ENCODE data around the gene CYP4F3.
"Not testable (repeated sequence)": the region's sequence is repeated elsewhere in the genome, so short reads cannot be mapped to it uniquely, and the experiment has no call there.

The CYP4F3 gene, protein sequence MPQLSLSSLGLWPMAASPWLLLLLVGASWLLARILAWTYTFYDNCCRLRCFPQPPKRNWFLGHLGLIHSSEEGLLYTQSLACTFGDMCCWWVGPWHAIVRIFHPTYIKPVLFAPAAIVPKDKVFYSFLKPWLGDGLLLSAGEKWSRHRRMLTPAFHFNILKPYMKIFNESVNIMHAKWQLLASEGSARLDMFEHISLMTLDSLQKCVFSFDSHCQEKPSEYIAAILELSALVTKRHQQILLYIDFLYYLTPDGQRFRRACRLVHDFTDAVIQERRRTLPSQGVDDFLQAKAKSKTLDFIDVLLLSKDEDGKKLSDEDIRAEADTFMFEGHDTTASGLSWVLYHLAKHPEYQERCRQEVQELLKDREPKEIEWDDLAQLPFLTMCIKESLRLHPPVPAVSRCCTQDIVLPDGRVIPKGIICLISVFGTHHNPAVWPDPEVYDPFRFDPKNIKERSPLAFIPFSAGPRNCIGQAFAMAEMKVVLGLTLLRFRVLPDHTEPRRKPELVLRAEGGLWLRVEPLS

DNA sequence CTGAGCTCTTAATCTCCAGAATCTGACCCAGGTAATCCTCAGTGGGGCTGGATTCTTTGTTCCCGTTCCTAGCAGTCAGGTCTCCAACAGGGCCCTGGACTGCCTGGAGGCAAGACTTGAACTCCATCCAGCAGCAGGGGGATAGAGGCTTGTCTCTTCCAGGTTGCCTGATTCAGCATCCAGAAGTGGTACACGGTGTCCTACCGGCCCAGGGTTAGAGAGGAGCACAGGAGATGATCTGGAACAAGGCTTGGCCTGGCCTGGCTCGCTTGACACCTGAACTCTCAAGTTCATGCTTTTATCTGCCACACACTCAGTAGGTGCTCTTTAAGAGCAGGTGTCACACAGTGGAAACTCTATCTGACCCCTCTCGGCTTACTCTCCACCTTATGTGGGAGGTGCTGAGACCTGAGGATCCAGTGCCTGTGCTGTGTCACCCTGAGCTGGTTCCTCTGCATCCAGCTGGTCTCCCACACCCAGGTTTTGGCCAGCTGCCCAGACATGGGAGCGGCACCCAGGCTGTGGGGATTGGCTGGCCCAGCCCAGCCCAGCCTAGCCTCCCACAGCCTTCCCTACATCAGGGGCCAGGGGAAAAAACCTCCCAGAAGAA, at the start of gene CYP4F3:
Gene CYP4F3, plus strand, starts transcription at position 604 of the 610 bp plus-strand sequence. CDS start 519 bp downstream, outside the sequence.
- DNase-seq, result no peak

DNA sequence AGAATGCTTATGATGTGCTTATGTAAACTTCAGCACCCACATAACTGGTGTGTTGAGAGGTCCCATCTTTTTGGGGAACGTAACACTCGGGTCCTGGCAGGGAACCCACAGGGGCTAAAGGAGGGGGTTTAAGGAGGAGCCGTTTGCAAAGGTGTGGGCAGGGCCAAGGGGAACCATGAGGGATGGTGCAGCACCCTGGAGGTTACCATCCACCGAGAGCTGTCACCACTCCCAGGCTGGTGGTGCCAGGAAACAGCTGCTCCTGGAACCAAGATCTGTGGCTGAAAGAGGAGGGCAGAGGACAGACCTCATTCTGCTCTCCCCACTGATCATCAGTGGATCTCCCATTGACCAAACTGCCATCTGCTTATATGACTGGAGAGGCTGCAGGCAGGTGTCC, 48.9 kb upstream of the CYP4F3 start:
- DNase-seq, result no peak

DNA sequence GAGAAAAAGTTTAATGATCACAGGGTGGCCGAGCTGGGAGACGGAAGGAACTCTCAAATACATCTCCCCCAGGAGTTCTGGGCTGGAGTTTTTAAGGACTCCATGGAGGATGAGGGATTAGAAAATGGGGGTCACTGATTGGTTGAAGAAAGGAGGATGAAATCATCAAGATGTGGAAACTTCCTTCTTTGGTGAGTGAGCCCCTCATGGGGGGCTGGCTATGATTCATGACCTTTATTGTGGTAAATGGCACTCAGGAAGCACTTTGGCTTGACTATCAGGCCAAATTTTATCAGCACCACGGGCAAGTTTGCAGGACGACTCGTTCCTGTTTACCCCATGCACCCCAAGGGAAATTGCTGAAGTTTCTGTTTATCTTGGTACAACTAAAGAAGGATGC, 48.2 kb upstream of the CYP4F3 start:
- DNase-seq, result not testable (repeated sequence)

DNA sequence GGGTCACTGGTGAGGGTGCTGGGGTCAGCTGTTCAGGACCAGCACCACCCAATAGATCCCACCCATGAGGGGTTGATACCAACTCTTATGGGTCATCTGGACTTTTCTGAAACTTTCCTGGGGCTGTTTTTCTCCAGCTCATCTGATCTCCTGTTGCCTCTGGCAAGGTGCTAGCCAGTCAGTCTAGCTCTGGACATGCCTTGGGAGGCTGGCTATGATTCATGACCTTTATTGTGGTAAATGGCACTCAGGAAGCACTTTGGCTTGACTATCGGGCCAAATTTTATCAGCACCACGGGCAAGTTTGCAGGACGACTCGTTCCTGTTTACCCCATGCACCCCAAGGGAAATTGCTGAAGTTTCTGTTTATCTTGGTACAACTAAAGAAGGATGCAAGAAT, 46.9 kb upstream of the CYP4F3 start:
- not testable (repeated sequence) for DNase-seq

DNA sequence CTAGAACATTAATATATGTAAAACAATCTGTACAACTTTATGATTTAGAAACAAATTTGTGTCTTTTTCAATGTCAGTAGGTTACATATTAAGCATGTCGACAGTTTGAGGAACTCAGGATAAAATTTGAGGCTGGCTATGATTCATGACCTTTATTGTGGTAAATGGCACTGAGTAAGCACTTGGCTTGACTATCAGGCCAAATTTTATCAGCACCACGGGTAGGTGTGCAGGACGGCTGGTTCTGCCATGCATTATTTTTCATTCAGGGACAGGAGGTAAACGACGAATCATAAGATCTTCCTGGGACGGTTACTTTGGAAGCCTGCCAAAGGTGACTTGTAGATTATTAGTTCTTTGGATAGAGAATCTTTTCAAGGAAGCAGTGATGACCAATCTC, 45.6 kb upstream of the CYP4F3 start:
- no peak for DNase-seq

DNA sequence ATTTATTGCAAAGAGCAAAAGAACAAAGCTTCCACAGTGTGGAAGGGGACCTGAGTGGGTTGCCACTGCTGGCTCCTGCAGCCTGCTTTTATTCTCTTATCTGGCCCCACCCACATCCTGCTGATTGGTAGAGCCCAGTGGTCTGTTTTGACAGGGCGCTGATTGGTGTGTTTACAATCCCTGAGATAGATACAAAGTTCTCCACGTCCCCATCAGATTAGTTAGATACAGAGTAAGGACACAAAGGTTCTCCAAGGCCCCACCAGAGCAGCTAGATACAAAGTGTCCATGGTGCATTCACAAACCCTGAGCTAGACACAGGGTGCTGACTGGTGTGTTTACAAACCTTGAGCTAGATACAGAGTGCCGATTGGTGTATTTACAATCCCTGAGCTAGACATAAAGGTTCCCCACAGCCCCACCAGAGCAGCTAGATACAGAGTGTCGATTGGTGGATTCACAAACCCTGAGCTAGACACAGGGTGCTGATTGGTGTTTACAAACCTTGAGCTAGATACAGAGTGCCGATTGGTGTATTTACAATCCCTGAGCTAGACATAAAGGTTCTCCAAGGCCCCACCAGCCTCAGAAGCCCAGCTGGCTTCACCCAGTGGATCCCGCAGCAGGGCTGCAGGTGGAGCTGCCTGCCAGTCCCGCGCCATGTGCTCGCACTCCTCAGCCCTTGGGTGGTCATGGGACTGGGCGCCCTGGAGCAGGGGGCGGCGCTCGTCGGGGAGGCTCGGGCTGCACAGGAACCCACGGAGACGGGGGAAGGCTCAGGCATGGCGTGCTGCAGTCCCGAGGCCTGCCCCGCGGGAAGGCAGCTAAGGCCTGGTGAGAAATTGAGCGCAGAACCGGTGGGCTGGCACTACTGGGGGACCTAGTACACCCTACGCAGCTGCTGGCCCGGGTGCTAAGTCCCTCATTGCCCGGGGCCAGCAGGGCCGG, 32.4 kb upstream of the CYP4F3 start:
- DNase-seq, result not testable (repeated sequence)

DNA sequence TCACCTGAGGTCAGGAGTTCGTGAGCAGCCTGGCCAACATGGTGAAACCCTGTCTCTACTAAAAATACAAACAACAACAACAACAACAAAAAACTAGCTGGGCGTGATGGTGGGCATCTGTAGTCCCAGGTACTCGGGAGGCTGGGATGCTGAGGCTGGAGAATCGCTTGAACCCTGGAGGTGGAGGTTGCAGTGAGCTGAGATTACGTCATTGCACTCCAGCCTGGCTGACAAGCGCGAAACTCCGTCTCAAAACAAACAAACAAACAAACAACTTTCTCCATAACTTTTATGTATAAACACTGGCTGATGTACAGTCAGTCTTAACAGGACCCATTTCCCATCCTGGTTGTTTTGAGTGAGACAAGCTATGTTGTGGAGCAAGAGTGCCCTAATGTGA, 31.4 kb upstream of the CYP4F3 start:
- DNase-seq, result no peak

DNA sequence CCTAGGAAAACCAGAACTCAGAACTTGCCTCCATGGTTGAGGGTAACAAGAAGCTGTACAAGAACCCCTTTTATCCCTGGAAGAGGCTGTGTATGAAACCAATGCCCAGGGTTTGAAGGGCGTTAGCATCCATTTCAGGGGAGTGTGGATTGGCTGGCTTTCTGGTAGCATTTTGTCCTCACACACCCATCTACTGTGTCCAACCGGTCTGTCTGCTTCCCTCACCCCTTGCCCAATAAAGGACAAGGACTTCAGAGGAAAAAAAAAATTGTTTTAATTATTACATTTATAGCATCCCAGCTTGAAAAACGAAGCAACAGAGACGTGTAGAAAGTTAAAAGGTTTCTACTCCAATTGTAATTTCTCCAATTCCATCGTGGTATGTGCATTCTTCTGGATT, 28.4 kb upstream of the CYP4F3 start:
- DNase-seq, result no peak

DNA sequence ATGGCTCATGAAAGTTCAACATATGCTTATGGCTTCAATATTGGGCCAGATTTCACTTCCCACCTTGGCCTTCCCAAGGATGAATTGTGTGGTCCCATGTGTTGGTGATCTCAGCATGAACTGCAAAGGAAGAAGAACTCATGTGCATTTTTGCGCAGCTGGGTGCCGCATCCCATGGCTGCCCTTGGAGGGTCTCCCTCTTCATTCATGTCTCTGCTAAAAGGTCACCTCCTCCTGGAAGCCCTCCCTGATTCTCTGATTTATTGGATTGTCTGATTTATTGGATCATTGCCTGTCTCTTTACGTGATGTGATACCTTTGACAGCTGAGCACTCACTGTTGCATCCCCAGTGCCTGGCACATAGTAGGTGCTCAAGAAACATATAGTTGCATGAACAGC, 27.4 kb upstream of the CYP4F3 start:
- no peak for DNase-seq

DNA sequence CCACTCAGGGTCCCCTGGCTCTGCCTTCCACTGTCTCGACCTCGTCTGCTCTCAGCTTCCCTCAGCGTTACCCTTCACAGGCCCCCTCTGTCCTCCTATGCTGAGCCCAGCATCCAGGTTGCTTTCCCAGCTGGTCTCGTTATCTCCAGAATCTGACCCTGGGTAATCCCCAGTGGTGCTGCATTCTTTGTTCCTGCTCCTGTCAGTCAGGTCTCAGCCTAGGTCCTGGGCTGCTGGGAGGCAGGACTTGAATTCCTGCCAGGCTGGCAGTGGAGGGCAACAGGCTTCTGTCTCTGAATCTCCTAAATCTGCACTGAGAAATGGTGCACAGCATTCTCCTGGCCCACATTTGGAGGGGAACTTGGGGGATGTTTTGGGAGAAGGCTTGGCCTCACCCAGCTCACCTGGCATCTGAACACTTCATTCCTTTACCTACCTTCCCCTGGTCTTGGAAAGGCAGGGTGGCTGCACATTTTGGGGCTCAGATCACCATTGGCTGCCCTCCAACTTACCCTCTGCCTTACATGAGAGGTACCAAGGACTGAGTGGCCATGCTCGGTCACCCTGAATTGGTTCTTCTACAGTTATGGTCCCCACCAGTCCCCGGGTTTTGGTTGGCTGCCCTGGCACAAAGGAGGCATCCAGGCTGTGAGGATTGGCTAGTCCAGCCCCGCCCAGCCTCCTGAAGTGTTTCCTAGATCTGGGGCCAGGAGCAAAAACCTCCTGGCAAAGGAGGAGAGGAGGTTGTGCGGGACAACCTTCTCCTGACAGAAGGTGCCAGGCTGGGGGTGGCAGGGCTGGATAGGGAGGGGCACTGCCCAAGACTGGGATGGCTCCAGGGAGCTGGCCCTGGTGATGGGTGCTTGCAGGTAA, 26.0 kb upstream of the CYP4F3 start, which contains the start of gene CYP4F8:
Gene CYP4F8, plus strand, starts transcription at position 712 of the 873 bp plus-strand sequence. CDS start 399 bp downstream, outside the sequence.
- no peak for DNase-seq

DNA sequence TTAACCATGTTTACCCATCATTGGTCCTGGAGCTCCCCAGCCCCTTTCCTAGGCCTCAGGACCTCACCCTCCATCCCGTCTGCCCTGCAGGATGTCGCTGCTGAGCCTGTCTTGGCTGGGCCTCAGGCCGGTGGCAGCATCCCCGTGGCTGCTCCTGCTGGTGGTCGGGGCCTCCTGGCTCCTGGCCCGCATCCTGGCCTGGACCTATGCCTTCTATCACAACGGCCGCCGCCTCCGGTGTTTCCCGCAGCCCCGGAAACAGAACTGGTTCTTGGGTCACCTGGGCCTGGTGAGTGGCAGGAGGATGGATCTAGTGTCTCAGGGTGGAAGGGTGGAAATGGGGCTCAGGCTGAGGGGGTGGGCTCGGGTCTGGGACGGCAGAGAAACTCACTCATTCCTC, 25.2 kb upstream of the CYP4F3 start:
- no peak for DNase-seq

DNA sequence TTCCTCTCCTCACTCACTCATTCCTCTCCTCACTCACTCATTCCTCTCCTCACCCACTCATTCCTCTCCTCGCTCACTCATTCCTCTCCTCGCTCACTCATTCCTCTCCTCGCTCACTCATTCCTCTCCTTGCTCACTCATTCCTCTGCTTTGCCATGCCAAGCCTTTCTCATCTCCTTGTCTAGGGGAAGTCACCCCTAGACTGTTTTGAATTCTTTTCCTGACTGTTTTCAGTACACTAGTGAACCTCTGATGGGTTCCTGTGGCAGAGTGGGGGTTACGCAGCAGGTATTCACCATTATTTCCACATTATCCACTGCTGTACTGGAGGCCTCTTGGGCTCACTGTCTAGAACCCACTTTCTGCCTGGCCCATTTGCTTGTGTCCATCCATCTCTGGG, 24.5 kb upstream of the CYP4F3 start:
- DNase-seq, result no peak

DNA sequence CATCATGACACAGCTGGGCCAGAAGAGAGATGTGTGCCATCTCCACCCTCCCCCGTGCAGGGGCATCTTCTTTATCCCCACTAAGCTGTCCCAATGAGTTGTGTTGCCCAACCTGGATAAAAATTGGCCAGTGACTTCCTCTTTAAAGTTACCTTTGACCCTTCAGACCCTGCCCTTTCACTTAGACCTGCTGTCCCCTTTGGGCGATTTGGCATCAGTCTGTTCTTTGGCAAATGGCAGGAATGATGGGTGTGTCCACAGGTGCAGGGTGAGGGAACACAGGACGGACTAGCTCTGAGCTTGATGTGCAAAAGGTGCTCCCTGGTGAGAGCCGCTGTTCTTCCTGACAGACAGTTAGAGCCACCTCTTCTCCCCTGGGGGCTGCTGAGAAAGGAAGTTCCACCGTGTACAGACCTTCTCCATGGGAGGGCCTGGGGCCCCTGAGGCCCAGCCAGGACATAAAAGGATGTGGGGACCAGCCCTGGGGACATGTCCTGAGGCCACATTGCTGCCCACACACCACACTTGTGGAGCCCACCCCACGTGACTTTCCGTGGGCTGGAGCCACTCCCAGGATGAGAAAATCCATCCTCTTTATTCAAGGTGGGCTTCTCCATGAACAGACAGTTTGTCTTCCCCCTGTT, 23.9 kb upstream of the CYP4F3 start:
- no peak for DNase-seq

DNA sequence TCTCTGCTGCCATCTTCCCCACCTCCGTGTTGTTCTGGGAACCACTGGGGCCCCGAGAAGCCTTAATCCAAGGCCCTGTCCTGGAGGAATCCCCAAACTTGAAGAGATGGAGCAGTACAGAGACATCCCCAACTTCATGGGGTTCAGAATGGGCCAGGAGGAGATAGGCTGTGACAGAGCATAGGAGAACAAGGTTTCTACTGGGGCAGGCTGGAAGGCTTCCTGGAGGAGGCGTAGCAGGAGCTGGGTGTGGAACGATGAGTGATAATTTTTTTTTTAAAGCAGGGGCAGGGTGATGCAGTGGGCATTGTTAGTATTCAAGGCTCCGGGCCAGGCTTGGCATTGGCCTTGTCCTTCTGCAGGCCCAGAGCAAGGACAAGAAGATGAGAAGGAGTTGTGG, 22.4 kb upstream of the CYP4F3 start:
- DNase-seq, result no peak

DNA sequence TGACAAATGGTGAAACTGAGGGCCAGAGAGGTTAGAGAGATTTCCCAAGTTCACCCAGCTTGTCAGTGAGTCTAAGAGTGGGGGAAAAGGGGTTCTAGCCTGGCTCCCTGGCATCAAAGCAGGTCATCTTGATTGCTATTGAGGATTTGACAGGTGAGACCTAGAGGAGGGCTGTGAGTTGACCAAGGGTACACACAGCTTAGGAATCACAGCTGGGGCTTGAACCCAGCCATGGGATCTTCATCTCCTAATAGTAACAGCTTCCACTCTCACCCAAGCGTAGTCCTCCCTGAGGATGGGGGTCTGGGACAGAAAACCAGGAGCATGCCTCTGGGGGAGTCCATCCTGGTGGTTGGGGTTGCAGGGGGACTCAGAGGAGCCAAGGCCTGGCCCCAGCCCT, 18.9 kb upstream of the CYP4F3 start:
- DNase-seq, result no peak

DNA sequence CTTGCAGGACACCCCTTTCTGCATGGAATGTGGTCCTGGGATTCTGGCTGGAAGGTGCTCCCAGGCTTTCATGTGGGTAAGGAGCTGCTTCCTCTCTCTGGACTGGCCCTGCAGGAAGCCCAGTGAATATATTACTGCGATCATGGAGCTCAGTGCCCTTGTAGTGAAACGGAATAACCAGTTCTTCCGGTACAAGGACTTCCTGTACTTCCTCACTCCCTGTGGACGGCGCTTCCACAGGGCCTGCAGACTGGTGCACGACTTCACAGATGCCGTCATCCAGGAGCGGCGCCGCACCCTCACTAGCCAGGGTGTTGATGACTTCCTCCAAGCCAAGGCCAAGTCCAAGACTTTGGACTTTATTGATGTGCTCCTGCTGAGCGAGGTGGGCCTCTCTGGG, 17.7 kb upstream of the CYP4F3 start:
- DNase-seq, result no peak

DNA sequence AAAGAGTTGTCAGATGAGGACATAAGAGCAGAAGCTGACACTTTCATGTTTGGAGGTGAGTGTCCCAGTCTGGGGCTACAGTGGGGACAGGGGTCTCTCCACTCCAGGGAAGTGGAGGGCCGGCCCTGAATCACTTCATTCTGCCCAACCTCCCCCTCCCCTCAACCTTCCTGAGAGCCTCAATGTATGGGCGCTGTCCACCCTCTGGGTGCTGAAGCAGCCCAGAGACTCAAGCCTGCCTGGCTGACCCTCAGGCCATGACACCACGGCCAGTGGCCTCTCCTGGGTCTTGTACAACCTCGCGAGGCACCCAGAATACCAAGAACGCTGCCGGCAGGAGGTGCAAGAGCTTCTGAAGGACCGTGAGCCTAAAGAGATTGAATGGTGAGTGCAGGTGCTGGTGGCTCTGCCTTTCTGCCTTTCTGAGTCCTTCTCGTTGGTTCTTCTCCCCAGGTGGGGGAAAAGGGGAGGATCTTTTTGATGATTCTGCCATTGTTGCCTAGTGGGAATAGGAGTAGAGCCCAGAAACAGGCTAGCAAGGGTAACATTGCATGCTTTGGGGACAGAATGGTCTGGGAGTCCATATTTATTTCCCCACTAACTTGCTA, 16.9 kb upstream of the CYP4F3 start:
- no peak for DNase-seq

DNA sequence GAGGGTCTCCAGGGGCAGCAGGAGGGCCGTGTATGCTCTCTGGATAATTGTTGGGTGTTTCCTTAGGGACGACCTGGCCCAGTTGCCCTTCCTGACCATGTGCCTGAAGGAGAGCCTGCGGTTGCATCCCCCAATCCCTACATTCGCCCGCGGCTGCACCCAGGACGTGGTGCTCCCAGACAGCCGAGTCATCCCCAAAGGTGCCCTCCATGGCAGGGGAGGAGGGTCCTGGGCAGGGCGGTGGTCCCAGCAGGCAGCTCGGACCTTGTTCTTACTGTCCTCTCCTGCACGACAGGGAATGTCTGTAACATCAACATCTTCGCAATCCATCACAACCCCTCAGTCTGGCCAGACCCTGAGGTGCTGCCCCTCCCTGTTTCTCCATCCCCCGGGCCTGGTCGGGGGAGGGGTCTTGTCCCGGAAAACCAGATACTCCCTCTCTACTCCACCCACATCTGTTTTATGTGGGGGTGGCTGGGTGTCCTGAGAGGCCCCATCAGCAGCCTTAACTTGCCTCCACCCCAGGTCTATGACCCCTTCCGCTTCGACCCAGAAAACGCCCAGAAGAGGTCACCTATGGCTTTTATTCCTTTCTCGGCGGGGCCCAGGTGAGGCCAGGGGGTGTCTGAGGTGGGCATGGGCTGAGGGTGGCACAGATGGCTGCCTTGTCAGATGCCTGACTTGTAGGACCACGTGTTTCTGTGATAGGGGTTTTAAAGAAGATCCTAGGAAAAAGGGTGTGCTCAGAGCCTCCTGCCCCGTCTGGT, 12.3 kb upstream of the CYP4F3 start:
- no peak for DNase-seq

DNA sequence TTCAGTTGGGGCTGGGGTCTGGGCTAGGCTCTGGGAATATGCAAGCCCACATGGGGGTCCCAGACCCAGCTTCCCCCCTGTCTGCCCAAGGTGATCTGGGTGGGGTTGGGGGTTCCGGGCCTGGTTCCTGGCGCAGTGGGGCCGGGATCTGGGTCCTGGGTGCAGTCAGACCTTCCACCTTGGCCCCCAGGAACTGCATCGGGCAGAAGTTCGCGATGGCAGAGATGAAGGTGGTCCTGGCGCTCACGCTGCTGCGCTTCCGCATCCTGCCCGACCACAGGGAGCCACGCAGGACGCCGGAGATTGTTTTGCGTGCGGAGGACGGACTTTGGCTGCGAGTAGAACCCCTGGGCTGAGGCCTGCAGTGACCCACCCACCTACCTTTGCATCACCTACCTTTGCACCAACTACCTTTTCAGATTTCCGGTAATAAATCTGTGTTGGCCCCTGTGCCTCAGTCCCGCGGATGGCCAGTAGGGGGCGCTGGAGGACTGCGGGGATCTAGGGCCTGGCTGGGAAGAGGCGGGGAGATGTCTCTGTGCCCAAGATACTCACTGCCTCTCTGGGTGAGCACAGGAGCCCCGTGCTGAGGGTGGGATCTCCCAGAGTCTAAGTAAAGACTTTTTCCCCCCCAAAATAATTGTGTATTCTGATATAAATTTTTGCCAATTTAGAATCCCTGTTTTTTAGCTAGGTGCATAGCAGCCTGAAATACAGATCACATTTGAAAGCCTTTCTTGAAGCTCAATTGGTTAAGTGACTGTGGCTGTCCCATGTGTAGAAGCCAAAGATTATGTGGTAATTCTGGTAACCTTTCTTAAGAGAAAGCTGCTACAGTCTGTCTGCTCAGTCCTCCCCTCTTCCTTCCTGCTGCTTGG, 11.5 kb upstream of the CYP4F3 start:
- peak; percentile 82 for DNase-seq
